Loucy (cell line): ENCODE measurements around the gene CDKN1A.

ENCODE experiments used
- CTCF ChIP-seq: fragments of 200-600 bp; sonication (generic); conservative IDR thresholded peaks from 2 replicates; pipeline ENCODE4 v1.5.1; 2014; ENCODE audit warnings: mild to moderate bottlenecking, antibody characterized with exemption, low read length
- EZH2phosphoT487 ChIP-seq: fragments of 200-600 bp; IDR thresholded peaks from 2 replicates; pipeline ENCODE4 v1.6.1; 2018; ENCODE audit warnings: antibody characterized with exemption, mild to moderate bottlenecking, moderate library complexity, borderline replicate concordance

- no peak for TF ChIP-seq CTCF
- TF ChIP-seq EZH2phosphoT487, result no peak
These were observed 24.1 kb downstream of the CDKN1A start for GRCh38 chr6:36702656-36703055.
